Measurements from ENCODE around the gene TRAP1.

Gene TRAP1

DNA sequence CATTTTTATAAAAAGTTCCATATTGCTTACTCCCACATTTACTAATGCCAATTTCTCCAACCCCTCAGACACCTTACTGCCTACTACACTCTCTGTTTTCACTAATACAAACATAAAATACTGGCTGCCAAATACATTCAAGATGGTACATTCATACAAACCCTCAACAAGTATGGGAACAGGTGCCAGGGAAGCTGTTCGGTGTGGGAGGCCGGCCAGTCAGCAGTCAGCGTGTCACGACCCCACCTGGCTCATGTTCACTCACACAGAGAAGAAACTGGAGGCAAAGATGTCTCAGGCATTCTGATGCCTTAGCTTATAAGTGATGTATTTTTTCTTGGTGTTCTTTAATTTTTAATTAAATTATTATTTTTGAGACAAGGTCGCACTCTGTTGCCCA lies 42.4 kb upstream of the TRAP1 start:
- no peak for DNase-seq (ENCODE audit: low read depth)
- TF ChIP-seq, protein P1, sequence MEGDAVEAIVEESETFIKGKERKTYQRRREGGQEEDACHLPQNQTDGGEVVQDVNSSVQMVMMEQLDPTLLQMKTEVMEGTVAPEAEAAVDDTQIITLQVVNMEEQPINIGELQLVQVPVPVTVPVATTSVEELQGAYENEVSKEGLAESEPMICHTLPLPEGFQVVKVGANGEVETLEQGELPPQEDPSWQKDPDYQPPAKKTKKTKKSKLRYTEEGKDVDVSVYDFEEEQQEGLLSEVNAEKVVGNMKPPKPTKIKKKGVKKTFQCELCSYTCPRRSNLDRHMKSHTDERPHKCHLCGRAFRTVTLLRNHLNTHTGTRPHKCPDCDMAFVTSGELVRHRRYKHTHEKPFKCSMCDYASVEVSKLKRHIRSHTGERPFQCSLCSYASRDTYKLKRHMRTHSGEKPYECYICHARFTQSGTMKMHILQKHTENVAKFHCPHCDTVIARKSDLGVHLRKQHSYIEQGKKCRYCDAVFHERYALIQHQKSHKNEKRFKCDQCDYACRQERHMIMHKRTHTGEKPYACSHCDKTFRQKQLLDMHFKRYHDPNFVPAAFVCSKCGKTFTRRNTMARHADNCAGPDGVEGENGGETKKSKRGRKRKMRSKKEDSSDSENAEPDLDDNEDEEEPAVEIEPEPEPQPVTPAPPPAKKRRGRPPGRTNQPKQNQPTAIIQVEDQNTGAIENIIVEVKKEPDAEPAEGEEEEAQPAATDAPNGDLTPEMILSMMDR (IDR thresholded peaks at IDR 0.05; ENCODE audit: low read depth, low read length, missing control alignments): no peak
- H3K4me3 ChIP-seq (ENCODE audit: low read depth, low read length): no peak overlapping the region

DNA sequence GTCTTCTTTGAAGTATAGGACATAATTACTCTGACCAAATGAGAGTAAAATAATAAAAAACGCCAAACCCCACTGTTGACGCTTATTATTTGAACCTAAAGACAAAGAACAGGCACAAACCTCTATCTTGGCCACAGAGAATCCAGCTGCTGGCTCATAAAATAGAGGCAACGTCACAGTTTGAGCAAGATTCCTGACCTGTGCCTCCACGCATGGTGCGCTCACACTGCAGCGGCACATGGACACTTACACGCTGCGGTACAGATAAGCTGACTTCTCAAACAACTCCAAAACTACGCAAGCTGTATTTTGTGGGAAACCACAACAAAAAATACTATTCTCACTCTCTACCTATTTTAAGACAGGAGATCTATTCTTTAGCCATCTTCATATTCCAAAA lies 38.8 kb upstream of the TRAP1 start:
- H3K4me3 ChIP-seq (ENCODE audit: low read depth, low read length): no peak overlapping the region
- TF ChIP-seq, protein P1 (IDR thresholded peaks at IDR 0.05; ENCODE audit: low read depth, low read length, missing control alignments): no peak
- DNase-seq (ENCODE audit: low read depth): no peak

DNA sequence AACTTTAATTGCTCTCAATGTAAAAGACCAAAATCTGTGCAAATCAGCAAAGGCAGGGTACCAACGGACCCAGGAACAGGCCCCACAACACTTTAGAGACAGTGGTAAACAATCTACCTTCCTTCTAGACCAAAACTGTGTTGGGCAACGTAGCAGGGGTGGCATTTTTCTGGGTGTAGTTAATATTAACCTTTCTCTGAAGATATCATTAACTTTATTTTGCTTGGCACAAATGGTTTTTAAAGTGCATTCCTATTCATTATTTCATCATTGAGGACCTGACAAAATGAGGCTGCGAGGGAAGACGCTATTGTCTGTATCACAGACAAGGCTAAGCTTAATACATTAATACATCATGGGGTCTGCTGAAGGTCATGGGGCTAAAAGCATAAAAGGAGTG lies 37.9 kb upstream of the TRAP1 start:
- H3K4me3 ChIP-seq (ENCODE audit: low read depth, low read length): no peak overlapping the region
- DNase-seq (ENCODE audit: low read depth): no peak
- TF ChIP-seq, protein P1 (IDR thresholded peaks at IDR 0.05; ENCODE audit: low read depth, low read length, missing control alignments): no peak

DNA sequence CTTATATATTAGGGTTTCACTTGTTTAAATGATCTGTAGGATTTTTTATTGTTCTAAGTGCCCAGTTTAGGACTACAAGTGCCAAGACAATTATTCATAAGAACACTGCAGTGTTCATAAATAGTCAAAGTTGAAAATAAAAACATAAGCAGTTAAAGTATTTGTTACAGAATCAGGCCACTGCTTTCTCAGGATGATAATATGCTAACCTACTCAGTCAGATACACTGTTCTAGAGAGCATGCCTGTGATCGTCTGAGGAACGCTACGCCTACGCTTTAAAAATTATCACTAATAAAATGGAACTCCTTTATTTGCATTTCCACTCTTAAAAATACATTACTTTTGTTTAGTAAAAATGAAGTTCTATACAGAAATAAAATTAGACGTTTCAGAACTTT lies 37.4 kb upstream of the TRAP1 start:
- no peak for DNase-seq (ENCODE audit: low read depth)
- H3K4me3 ChIP-seq (ENCODE audit: low read depth, low read length): no peak overlapping the region
- TF ChIP-seq, protein P1 (IDR thresholded peaks at IDR 0.05; ENCODE audit: low read depth, low read length, missing control alignments): no peak

DNA sequence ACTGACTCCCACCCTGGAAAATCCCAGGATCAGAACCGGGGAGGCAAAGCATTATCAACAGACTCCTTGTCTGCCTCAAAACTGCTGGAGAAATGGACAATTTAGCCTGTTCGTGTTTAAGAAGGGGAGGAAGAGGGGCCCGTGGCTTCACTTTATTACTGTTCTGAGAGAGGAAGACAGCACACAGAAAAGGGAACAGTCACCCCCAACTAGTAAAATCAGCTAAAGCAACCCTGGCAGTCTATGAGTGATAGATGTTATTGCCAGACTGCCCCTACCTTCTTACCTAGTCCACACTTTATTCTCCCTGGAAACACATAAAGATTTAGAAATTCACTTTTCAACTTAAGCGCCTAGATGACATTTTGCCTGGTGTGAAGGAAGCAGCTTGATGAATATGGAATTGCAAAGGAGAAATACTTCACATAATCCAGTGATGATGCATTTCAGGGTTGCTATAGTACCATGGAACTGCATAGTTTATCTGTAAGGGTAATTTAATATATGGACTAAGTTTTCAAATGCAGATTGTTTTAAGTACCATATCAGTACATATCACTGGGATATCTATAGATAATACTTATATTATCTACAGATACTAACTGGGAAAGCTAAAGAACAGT lies 36.9 kb upstream of the TRAP1 start:
- TF ChIP-seq, protein P1 (IDR thresholded peaks at IDR 0.05; ENCODE audit: low read depth, low read length, missing control alignments): no peak
- no peak overlapping the region for H3K4me3 ChIP-seq (ENCODE audit: low read depth, low read length)
- no peak for DNase-seq (ENCODE audit: low read depth)

DNA sequence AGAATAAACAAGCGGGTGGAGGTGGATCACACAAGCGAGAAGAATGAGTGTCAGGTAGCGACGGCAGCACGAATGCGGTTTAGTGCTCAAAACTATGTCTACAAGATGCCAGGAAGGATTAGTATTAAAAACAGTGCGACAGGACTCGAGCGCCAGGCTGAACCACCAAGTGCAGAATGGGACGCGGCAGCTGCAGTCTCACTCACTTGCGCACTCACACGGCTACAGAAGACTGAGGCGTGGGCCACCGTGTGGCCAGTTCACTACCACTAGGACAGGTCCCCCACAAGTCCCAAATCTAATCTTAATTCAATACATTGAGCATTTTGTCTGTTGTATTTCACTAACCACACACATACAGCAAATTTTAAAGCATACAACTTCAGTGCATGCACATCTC lies 35.7 kb upstream of the TRAP1 start:
- TF ChIP-seq, protein P1 (IDR thresholded peaks at IDR 0.05; ENCODE audit: low read depth, low read length, missing control alignments): no peak
- no peak overlapping the region for H3K4me3 ChIP-seq (ENCODE audit: low read depth, low read length)
- DNase-seq (ENCODE audit: low read depth): no peak

DNA sequence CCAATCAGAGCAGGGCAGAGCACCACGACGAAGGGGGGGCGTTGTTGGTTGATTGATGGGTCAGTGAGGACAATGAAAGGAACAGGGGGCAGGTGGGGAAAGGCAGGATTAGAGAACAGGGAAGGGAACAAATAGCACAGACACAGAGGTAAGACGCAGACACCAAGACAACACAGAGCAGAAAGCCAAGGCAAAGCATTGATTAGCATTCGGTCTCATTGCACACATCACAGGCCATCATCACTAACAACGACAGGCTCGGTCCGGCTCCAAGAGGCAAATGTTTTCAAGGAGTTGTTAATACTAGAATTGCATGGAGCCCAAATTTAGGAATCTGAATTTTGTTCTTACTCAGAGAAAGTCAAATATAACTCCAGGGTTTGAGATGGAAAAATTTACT lies 34.6 kb upstream of the TRAP1 start:
- TF ChIP-seq, protein P1 (IDR thresholded peaks at IDR 0.05; ENCODE audit: low read depth, low read length, missing control alignments): no peak
- no peak overlapping the region for H3K4me3 ChIP-seq (ENCODE audit: low read depth, low read length)
- DNase-seq (ENCODE audit: low read depth): no peak

Measured in GM12864 (cell line).